ENCODE results near the gene RHAG. TPM values are rescaled to one million over a fixed set of nuclear protein-coding genes. Genes with fewer than 3 reads are reported as not detected.

RHAG gene
- total and polyA plus RNA-seq, 3 donors from 2014 or later = 0.42 TPM; not detected in 2

DNA sequence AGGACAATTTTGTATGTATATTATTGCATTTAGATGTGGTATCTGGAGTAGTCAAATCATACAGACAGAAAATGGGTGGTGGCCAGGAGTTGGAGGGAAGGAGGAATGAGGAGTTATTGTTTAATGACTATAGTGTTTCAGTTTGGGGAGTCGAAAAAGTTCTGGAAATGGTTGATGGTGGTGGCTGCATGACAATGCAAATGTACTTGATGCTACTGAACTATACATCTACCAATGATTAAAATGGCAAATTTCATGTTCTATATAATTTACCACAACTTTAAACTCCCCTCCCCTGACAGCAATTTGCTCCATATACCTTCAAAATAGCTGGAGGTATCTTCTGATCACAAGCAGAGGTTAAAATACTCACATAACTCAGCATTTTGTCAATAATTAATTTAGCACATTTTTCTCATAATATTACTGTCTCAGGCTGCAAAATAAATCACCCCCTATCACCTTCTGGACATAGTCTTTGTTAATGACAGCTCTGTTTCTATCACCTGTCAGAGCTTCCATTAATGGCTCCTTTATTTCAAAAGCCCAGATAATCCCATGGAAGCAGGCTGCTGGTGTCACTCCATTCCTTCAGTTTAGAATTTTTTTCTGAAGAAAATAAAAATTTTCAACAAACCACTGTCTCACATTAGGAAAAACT is 25.7 kb upstream of the RHAG start:
- Histone ChIP-seq H3K27me3 (no peaks in the 10 kb centered on the region), H3K4me3 (no peak overlapping the region), H3K9me3 (no peaks in the 10 kb centered on the region), H3K4me1 (no peaks in the 10 kb centered on the region), H3K27ac (no peak overlapping the region), H3K36me3 (ENCODE audit: low read depth, missing control alignments) (no peaks in the 10 kb centered on the region)
- no peak for DNase-seq
- intact Hi-C loops (cut with DNase I; ENCODE audit: low total_unique reads) = no loop called here
- no peak for TF ChIP-seq POLR2A (IDR thresholded peaks at IDR 0.05)
- TF ChIP-seq, protein P1, sequence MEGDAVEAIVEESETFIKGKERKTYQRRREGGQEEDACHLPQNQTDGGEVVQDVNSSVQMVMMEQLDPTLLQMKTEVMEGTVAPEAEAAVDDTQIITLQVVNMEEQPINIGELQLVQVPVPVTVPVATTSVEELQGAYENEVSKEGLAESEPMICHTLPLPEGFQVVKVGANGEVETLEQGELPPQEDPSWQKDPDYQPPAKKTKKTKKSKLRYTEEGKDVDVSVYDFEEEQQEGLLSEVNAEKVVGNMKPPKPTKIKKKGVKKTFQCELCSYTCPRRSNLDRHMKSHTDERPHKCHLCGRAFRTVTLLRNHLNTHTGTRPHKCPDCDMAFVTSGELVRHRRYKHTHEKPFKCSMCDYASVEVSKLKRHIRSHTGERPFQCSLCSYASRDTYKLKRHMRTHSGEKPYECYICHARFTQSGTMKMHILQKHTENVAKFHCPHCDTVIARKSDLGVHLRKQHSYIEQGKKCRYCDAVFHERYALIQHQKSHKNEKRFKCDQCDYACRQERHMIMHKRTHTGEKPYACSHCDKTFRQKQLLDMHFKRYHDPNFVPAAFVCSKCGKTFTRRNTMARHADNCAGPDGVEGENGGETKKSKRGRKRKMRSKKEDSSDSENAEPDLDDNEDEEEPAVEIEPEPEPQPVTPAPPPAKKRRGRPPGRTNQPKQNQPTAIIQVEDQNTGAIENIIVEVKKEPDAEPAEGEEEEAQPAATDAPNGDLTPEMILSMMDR (IDR thresholded peaks at IDR 0.05) = no peak
- 79 to 95% methylated on average over 1 of the region's 1 CpG for WGBS, 2 donors

DNA sequence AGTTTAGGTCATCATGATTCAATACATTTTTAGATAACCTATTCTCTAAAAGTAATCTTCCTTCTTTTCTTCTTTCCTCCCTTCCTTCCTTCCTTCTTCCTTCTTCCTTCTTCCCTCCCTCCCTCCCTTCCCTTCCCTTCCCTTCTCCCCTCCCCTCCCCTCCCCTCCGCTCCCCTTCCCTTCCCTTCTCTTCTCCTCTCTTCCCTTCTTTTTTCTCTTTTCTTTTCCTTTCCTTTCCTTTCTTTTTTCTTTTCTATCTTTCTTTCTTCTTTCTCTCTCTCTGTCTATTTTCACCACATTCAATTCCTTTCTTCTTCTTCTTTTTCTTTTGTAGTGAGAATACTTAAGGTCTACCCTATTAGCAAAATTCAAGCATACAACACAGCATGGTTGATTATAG is 17.3 kb upstream of the RHAG start:
- TF ChIP-seq, protein P1 (IDR thresholded peaks at IDR 0.05) = no peak
- no peak for TF ChIP-seq POLR2A (IDR thresholded peaks at IDR 0.05)
- intact Hi-C loops (cut with DNase I; ENCODE audit: low total_unique reads) = no loop called here
- Histone ChIP-seq H3K4me3 (no peak overlapping the region), H3K36me3 (ENCODE audit: low read depth, missing control alignments) (no peaks in the 10 kb centered on the region), H3K27ac (no peak overlapping the region), H3K9me3 (no peaks in the 10 kb centered on the region), H3K27me3 (no peaks in the 10 kb centered on the region), H3K4me1 (no peaks in the 10 kb centered on the region)
- WGBS, 2 donors = 91 to 100% methylated on average over 1 of the region's 1 CpG
- DNase-seq = no peak

DNA sequence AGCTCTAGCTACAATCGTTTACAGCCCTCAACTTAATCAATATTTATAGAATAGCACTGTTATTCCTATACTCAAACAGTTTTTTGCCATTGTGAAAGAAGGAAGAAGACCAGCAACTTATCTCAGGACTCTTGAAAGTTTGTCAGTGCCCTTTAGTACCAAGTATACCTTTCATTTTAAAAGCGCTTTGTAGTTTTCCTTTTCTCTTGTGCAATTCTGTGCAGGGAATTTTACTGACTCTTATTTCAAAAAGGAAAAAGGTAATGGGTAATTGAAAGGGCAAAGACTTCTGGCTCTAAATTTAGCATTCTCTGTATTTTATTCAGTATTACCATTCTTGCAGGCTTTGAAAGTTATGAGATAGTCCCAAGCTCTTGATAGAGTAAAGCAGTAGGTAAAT is 16.8 kb upstream of the RHAG start:
- Histone ChIP-seq H3K9me3 (no peaks in the 10 kb centered on the region), H3K36me3 (ENCODE audit: low read depth, missing control alignments) (no peaks in the 10 kb centered on the region), H3K4me3 (no peak overlapping the region), H3K4me1 (no peaks in the 10 kb centered on the region), H3K27ac (no peak overlapping the region), H3K27me3 (no peaks in the 10 kb centered on the region)
- intact Hi-C loops (cut with DNase I; ENCODE audit: low total_unique reads) = no loop called here
- WGBS, 2 donors = 80 to 92% methylated on average over 2 of the region's 2 CpGs
- TF ChIP-seq, protein P1 (IDR thresholded peaks at IDR 0.05) = no peak
- TF ChIP-seq POLR2A (IDR thresholded peaks at IDR 0.05) = no peak
- DNase-seq = no peak

DNA sequence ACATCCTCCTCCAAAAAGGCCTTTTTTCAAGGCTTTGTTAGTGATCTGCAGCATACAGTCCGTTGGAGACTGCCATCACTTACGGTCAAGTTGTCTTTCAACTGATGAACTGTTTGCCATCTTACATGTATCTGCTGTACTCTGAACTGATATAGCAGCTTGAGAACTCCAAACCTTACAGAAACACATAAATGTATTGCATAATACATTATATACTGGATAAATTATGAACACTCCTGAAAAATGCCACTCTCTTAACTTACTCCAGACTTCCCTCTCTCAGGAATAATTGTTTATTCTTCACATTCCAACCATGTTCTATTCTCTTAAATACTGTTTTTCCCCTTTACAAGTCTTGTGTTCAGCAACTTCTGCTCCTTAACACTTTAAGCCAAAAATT is 14.6 kb upstream of the RHAG start:
- Histone ChIP-seq H3K4me1 (no peaks in the 10 kb centered on the region), H3K9me3 (no peaks in the 10 kb centered on the region), H3K27me3 (no peaks in the 10 kb centered on the region), H3K4me3 (no peak overlapping the region), H3K27ac (no peak overlapping the region), H3K36me3 (ENCODE audit: low read depth, missing control alignments) (no peaks in the 10 kb centered on the region)
- intact Hi-C loops (cut with DNase I; ENCODE audit: low total_unique reads) = no loop called here
- TF ChIP-seq POLR2A (IDR thresholded peaks at IDR 0.05) = no peak
- TF ChIP-seq, protein P1 (IDR thresholded peaks at IDR 0.05) = no peak
- DNase-seq = no peak
- WGBS, 2 donors = 84 to 90% methylated on average over 2 of the region's 2 CpGs

DNA sequence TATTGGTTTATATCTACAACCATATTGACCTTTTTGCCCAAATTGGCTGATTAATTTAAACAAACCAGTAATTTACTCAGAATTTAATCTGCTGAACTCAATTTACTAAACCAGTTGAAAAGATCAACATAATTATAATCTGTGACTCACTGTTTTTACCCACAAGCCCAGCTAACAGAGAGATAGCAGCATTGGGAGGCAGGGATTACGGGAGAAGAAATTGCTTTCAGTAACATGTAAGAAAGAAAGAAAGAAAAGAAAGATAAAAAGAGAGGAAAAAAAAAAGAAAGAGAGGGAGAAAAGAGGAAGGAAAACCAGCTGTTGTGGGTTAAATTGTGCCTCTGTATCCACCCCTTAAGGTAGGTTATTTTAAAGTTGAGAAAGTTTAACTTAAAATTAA is 13.3 kb upstream of the RHAG start:
- no peak for DNase-seq
- intact Hi-C loops (cut with DNase I; ENCODE audit: low total_unique reads) = no loop called here
- H3K4me3 ChIP-seq = no peak overlapping the region
- no peak for TF ChIP-seq POLR2A (IDR thresholded peaks at IDR 0.05)
- TF ChIP-seq, protein P1 (IDR thresholded peaks at IDR 0.05) = no peak
- WGBS, 2 donors = 67% methylated on average over 1 of the region's 1 CpG
- H3K4me1 ChIP-seq = no peaks in the 10 kb centered on the region
- H3K36me3 ChIP-seq (ENCODE audit: low read depth, missing control alignments) = no peaks in the 10 kb centered on the region
- H3K27ac ChIP-seq = no peak overlapping the region
- H3K27me3 ChIP-seq = no peaks in the 10 kb centered on the region
- no peaks in the 10 kb centered on the region for H3K9me3 ChIP-seq

Data from testis (tissue), 3 donors.